GM21619 (cell line): ENCODE data around the gene HS3ST3A1.
"Not testable (repeated sequence)": the region's sequence is repeated elsewhere in the genome, so short reads cannot be mapped to it uniquely, and the experiment has no call there.

Experiments
- ATAC-seq: cut with Tn5 transposase; IDR thresholded peaks from one replicate; pipeline ENCODE4 v1.9.1; 2021; ENCODE audit not compliant: unreplicated experiment

The HS3ST3A1 gene

DNA sequence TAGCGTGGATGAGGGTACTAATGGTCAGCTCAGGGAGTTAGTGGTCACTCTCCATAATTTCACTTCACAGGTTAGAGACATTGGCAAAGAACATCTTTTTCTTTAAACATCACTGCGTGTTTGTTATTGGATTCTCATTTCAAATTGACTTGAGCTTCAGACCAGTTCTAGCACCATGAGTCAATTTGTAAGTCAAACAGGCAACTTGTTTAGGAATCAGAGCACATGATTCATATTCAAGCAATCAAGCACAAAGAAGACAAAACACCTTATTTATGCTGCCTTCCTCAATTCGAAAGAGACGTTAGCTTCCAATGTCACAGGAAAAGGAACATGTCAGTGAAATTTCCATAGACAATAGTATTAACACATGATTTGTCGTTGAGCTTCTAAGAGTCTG lies 62.3 kb downstream of the HS3ST3A1 start:
- ATAC-seq, result no peak

DNA sequence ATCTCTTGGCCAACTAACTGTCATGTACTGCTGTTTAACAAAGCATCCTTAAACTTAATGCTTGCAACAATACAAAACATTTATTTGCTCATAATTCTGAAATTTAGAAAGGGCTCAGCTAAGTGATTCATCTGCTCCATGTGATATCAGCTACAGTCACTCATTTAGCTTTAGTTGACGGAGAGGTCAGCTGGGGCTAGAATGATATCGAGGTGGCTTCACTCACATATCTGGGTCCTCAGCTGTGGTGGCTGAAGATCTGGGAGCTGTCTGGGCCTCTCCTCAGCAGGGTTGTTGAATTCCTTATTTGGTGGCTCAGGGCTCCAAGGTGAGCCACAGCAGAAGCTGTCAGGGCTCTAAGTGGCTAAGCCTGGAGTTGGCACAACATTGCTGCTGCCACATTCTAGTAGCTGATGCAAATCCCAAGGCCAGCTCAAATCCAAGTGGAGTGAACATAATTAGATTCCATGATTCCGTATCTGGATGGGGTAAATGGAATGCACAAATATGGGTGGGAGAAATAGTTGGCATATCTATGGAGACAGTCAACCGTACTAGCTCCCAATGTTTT lies 62.8 kb downstream of the HS3ST3A1 start:
- no peak for ATAC-seq

DNA sequence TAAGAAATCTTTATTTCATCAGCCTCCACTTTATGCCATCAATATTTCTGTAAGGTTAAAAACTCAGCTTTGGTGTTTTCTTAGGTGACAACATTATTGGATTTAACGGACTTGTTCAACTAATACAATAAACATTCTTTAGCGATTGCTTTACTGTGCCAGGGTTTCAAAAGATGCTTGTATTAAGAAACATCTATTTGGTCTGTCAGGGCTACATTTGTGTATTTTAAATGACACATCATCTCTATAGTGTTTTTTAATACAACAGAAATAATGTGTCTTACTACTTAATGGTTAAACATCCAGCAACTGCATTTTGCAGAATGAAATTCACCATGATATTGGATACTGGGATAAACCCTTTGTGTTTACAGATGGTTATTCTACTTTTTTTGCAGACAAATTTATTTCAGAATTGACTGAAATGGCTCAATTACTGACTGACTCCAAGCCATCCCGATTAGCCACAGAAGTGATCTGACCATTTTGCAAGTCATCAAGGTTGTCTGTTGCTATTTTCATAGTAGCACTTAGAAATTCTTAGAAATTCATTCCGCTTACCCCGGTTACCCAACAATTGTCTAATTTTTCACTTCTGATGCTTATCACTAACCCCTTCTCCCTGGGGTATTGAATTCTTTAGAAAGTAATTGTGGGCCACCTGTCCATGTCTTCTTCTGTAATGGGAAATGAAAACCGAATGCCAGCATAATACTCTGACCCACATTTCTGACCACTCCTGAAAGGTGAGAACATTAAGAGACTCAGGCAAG lies 63.7 kb downstream of the HS3ST3A1 start:
- no peak for ATAC-seq

DNA sequence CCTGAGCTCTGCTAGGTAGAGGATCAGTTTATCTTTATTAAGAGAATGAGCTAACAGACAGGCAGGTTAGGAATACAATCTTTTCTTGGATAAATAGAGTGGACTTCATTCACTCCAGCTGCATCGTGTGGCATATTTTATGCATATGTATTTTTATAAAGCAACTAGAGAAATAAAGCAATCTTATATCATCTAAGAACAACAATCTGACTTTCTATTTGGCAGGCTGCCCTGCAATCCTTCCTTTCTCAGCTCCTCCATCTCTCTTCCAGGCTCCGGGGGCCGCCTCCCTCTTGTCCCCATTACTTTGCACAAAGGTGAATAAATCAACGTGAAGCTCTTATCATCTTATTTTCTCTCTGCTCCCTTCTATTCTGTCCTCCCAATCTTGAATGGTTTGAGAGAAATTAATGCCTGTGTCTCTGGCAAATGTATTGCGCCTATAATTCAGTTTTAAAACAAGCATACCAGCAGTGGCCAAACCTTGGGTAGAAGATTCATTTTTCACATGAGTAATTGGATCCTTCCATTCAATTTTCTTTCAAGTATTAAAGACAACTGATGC lies 64.5 kb downstream of the HS3ST3A1 start:
- no peak for ATAC-seq

DNA sequence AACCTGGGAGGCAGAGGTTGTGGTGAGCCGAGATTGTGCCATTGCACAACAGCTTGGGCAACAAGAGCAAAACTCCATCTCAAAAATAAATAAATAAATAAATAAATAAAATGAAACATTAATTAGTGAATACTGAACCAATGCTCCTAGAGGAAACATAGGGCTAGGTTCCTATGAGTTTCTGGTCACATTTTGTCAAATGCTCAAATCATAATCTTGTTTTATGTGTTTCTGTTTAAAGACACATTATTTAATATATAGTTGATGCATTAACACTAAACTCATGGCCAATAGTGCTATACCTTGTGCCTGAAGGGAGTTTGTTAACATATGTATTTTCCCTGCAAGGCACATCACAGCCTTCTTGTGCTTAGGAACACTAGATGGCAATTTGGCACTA lies 66.8 kb downstream of the HS3ST3A1 start:
- no peak for ATAC-seq

DNA sequence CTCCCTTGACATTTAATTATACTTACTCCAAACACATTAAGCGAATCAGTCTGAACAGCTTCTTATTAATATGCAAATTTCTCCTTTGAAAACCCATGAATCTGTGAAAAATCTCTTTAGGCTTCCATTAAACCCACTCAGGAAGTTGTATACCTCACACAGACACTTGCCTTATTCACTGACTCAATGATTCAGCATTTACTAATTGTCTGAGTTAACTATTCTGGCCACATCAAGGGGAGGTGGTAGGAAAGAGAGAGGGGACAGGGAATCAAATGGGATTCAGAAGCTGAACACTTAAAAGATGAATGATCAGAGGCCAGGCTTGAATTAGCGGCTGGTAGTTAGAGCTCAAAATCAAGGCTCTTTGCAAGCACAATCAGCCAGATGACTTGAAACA lies 70.0 kb downstream of the HS3ST3A1 start:
- no peak for ATAC-seq

DNA sequence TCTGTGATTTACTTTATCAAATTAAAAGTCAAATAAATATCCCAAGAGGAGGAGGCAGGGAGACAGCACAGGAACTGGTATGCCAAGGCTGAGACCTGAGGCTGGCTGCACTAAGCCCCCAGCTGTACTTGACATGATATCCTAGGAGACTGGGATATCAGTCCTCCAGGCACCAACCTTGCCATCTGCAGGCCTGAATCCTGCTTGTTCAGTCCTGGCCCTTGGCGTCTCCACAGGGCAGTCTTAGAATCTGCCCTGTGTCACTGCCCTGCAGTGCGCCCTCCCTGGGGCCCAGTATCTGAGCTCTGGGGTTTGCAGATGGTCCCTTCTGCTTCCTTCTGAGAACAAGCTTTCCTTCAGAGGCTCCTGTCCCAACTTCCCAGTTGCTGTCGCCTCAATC lies 75.9 kb downstream of the HS3ST3A1 start:
- ATAC-seq, result no peak

DNA sequence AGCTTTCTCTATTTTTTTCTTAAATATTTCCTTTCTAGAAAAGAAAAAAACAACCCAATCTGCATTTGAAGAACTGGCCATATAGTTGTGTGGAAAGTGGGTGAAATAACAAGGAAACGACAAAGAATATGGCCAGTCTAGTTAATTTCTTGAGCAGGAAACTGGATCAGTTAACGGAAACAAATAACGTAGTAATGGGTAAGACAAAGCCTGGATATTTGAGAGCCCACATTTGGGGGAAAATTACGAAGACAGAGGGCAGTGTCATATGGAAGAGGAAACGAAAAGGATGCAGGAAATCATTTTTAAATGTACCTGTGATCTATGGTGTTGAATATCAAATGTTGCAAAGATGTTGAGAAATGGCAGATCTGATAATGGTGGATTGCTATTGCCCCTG lies 78.6 kb downstream of the HS3ST3A1 start:
- ATAC-seq, result no peak

DNA sequence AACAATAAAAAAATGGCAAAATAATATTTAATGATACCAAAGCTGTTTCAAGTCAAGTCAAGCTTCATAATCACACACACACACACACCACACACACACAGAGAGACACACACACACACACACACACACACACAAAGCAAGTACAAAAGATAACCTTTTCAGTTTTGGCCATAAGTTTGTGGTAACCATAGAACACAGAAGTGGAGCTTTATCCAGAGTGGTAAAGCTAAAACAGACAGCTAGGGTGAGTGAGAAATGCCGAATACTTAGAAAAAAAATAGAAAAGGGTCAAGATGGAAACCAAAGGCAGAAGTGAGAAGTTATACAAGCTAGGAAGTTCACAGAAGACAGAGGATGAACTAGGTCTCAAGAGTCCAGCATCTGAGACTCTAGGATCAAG lies 79.0 kb downstream of the HS3ST3A1 start:
- no peak for ATAC-seq

DNA sequence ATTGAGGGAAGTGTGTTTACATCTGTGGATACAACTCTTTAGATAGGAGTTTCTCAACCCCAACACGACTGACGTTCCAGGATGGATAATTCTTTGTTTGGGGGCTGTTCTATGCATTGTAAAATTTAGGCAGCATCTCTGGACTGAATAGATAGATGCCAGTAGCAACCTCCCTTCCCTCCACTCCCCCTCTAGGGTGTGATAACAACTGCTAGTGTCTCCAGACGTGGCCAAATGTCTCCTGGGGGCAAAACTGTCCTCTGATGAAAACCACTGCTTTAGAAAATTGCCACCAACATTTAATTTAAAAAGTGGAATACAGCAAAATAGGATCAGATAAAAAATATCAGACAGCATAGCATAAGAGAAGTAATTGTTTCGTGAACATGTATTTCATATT lies 79.9 kb downstream of the HS3ST3A1 start:
- ATAC-seq, result no peak

DNA sequence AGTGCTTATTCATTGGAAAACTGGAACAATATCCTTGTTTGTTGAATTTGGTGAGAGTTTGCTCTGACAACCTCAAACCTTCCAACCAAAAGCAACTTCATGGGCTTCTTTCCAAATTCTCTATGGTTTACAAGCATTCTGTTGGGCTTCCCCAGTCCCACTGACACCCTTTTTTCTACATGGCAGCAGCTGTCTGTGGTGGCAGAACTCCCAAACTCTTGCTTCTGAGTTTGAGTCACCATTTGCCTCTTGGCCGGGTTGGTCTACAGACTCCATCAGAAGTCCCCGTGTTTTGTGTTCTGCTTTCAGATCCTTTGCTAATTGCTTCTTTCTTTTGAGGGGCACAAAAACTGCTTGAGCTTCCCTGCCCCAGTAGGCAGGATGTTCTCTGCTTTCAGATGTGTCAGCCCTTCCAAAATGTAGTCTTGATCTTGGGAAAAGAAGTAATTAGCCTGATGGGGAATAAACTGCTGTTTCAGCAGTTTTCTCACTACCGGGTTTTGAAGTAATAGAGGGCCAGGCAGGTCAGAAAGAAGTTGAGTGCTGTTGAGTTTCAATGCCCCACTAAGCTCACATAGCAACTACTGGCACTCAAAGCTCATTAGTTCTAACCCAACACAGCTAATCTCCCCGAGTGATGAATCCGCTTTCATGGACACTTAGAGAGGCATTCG lies 80.7 kb downstream of the HS3ST3A1 start:
- no peak for ATAC-seq

DNA sequence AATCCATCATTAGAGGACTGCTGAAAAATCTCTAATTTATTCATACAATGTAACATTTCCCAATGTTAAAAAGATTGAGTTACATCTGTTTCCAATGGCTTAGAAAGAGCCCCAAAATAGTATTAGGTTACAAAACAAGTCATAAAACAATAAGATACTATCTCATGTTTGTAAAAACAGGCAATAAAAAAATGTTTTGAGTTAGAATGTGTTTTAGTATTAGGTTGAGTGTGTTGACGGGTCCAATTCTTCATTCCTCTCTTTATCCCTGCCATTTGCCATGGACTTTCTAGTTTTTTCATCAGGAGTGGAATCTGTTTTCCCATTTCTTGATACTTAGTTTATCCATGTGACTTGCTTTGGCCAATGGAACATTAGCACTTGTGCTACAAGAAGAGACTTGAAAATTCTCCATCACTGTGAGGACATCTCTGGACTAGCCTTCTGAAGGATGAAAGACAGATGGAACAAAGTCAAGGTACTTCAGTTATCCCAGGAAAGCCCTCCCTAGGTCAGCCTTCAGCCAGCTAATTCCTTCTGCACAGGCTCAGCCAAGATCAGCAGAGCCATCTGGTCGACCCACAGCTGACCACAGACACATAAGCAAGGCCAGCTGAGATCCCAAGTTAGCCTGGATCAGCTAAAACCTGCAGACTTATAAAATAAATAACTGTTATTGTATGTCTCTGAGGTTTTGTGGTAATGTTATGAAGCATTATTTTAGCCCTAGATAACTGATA lies 83.3 kb downstream of the HS3ST3A1 start:
- no peak for ATAC-seq

DNA sequence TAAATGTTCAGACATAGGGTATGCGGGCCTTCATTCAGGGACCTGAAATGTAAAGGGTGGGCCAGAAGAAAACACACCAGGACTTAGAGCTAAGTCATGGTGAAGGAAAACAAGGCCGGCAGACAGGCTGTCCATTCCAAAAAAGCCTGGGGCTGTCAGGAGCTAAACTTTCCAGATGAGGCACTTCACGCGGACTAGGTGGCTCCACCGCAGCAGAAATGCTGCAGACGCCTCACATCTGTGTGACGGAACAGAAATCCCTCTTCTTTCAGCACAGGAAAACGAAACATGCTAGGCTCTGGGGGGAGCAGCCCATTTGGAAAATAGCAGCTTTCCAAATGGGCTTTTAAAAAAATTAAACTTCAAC lies 88.7 kb downstream of the HS3ST3A1 start:
- no peak for ATAC-seq

DNA sequence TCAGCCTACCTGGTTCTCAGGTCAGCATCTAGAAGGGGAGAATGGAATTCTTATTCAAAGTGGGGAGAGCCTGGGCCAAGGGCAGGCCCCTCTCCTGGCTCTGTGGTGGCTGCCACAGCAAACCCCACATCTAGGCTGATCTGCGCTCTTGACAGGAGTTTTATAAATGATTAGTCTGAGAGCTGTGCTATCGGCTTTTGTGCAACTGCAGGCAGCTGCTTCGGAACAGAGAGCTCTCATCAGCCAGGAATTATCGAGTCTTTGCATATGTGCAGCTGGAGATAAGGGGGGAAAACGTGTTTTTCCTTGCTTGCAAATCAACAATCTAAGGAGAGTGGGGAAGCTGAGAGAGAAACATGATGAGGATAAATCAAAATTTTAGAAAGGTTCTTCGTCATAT lies 91.7 kb downstream of the HS3ST3A1 start:
- no peak for ATAC-seq

DNA sequence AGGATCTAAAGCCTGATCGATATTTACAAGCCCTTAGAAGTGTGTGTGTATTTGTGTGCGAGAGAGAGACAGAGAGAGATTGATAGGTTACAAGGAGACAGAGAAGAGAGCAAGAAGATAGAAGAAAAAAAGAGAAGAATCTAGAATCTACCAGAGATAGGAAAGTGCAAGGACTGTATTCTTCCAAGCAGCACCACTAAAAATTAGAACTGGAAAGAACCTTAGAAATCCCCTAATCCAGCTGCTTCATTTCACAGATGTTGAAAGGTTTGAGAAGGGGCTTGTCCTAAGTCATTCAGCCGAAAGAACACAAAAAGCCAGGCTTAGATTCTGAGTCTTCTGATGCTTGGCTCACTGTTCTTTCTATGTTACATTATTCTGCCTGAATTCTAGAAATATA lies 92.2 kb downstream of the HS3ST3A1 start:
- ATAC-seq, result no peak

DNA sequence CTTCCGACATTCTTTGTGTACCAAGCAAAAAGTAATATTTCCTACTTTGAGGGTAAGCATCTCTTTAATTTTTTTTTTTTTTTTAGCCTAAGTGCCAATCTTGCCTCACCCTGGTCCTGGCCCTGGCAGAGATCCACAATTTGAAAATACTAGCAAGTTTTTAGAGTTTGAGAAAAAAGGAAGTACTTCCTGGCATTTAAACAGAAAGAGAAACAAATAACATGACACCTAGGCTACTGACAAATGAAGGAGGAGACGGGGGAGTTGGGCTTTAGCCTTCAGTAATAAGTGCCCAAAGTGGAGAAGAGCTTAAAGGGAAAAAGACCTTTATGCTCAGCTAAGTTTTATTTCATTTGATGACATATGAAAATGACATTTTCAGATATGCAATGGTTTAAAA lies 92.8 kb downstream of the HS3ST3A1 start:
- ATAC-seq, result no peak

DNA sequence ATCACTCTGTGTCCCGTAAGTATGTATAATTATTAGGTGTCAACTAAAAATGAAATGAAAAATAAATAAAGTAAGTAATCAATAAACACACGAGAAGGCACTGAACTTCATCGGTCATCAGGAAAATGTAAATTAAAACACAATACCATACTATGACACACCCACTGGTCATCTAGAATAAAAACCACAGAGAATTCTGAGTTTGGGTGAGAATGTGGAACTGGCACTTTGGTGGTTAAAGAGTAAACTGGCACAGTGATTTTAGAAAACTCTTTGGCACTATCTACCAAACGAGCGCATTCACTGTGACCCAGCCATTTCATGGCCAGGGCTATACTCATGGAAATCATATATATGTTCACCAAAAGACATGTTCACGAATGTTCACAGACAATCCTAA lies 98.2 kb downstream of the HS3ST3A1 start:
- no peak for ATAC-seq

DNA sequence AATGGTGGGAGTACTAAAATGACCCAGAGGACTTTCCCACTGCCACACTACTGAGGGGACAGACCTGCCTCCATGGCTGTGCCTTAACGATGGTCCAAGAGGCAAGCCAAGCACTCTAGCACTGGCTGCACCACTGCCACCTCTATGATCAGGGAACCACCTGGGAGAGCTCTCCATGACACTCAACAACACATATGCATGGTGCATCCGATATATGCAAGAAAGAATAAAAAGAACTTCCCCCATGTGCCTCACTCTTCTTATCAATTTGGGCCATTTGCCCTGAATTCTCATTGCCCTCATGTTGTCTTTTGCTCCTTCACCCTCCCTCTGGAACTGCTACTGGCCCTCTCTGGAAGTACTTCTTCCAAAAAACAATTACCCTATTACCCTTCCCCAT lies 99.5 kb downstream of the HS3ST3A1 start:
- no peak for ATAC-seq

DNA sequence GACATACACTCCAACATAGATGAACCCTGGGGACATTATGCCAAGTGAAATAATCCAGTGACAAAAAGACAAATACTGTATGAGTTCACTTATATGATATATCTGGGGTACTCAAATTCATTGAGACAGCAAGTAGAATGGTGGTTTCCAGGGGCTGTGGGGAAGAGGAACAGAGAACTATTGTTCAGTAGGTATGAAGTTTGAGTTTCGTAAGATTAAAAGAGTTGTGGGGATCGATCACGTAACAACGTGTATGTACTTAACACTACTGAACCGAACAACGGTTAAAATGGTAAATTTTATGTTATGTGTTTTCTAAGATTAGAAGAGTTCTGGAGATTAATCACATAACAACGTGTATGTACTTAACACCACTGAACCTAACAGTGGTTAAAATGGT lies 100.8 kb downstream of the HS3ST3A1 start:
- ATAC-seq, result no peak

DNA sequence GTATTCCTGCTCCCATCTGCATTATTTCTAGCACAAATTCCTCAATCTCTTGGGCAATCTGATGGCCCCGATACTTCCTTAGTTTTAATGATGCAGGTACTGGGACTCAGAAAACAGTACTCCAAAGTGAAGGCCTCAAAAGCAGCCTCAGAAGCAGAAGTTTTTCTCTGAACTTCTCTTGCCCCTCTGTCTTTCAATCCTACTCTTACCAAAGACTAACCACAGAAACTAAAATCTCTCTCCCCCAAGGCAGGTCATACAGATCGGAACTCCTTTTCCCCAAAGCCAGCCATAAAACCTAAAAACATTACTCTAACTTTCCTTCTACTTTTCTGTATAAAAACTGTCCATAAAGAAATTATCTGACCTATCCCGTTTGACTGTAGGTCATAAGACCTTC lies 103.5 kb downstream of the HS3ST3A1 start:
- ATAC-seq, result no peak

DNA sequence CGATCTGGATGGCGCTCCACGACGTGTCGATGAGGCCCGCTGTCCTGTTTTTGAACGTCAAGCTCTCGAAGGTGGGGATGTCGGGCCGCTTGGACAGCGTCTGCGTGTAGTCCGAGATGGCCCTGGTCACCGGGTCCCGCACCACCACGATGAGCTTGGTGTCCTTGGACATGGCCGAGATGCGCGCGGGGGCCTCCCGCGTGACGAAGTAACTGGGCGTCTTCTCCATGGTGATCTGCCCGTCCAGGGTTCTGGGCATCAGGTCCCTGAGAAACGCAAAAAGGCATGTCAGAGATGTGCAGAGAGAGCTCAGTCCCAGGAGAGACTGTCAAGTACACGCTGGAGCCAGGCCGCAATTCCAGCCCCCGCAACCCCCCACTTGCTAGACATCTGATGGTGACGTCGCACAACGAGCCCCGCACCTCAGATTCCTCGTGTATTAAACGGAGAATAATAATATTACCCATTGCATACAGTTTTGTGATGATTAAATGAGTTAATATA lies 105.1 kb downstream of the HS3ST3A1 start:
- ATAC-seq, result not testable (repeated sequence)
